ENCODE measurements around the gene DUSP1.

The DUSP1 gene

DNA sequence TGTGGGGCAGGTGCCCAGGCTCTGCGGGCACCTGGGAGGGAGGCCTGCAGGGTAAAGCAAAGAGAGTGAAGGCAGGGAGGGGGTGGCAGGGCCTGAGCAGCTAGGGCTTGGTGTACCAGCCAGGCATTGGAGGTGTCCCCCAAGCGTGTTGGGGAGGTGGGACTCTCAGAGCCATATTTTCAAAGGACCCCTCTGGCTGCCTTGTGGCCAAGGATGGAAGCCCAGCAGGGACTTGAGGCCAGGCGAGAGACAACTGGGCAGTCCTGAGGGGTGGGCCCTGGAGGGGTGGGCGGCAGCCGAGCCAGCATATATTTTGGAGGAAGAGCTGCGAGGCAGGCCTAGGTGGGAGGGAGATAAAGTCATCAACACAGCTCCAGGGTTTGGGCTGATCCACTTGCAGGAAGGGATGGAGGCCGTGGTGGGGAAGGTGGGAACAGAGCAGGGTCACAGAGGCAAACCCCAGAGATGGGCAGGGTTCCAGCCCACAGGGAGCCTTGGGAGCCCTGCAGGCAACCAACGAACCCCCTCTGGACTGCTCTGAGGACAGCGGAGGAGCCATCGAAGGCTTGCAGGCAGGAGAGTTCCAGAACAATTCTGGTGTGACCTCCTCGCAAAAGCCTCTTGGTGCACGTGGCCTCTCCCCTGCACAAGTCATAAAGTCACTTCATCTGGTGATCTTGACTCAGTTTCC lies 35.7 kb downstream of the DUSP1 start:
- Mint-ChIP-seq H3K27ac (no peak overlapping the region), H3K9me3 (no peaks in the 10 kb centered on the region), H3K36me3 (ENCODE audit: low read depth) (no peaks in the 10 kb centered on the region), H3K4me1 (ENCODE audit: low read depth) (no peaks in the 10 kb centered on the region), H3K4me3 (no peak overlapping the region), H3K27me3 (ENCODE audit: low read depth) (no peaks in the 10 kb centered on the region)

DNA sequence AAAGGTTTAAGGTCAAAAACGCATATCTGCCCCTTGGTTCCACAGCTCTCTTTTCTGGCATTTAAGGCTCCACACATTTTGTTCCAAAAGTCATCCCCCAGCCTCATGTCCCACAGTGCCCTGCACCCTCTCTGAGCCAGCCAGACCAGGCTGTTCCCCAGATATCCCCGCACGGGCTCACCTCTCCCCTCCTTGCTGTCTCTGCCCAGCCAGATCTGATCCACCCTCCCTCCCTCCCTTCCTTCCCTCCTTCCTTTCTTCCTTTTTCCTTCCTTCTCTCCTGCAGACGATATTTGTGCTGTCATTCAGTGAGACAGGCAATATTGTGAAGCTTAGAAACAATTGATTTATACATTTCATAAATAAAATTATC lies 37.0 kb downstream of the DUSP1 start:
- H3K4me3 Mint-ChIP-seq, result no peak overlapping the region
- H3K36me3 Mint-ChIP-seq (ENCODE audit: low read depth), result no peaks in the 10 kb centered on the region
- H3K9me3 Mint-ChIP-seq, result no peaks in the 10 kb centered on the region
- H3K4me1 Mint-ChIP-seq (ENCODE audit: low read depth), result no peaks in the 10 kb centered on the region
- H3K27ac Mint-ChIP-seq, result no peak overlapping the region
- H3K27me3 Mint-ChIP-seq (ENCODE audit: low read depth), result no peaks in the 10 kb centered on the region

DNA sequence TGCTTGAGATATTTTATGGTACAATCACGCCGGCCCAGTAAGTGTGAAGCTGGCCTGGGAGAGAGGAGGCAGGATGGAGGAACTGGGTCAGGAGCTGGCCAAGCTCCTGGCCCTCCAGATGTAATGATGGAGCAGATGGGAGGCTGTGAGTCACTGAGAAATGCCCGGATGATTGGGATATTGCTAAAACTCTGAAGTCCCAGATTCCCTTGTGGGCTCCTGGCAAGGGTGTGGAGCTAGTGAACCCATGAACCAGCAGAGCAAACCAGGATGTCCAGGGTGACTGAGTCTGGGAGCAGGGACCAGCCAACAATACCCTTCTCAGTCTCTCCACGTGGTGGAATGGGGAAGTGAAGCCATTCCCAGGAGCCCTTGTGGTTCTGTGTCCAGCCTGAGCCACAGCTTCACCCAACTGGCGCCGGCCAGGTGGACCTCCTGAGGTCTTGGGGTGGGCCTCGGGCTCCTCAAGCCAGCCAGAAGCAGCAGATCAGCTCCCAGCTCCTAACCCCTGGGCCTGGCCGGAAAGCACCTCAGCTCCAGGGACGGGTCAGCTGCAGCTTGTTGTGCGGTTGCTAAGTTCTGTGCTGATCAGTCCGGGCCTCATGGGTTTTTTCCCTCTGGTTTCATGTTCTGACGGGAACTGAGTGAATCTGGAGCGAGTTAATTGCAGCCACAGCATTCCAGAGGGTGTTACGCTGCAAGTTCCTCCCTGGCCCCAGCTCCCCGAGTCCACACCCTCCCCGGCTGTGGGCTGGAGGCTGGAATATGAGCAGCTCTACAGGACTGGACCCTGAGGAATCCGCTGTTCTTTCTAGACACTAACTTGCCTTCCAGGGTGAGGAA lies 37.6 kb downstream of the DUSP1 start:
- Mint-ChIP-seq H3K27ac (no peak overlapping the region), H3K36me3 (ENCODE audit: low read depth) (no peaks in the 10 kb centered on the region), H3K27me3 (ENCODE audit: low read depth) (no peaks in the 10 kb centered on the region), H3K4me1 (ENCODE audit: low read depth) (no peaks in the 10 kb centered on the region), H3K4me3 (no peak overlapping the region), H3K9me3 (no peaks in the 10 kb centered on the region)

DNA sequence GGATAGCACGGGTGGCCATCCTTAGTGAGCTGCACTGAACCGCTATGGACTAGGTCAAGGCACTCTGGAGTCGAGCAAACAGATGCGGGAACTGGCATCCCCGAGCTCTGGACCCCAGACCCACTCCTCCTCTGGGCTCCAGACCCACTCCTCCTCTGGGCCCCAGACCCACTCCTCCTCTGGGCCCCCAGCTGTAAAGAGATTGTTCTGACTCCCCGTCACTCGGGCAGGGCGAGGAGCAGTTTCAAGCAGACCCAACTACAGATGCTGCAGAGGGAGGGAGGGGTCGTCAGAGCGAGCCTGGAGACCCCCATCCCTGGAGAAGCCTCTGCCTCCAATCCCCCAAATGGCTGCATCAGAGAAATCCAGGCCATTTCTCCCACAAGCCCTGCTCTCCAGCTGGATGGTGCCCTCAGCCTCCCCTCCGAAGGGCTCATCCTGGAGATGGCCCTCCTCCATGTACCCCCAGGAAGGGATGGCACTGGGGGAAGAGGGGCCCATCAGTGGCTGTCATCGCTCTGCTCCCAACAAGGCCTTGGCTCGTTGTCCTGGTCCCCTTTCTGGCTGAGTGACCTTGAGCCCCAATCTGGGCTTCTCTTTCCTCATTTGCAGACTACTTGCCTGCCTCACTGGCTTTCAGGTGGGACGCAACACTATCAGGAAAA lies 38.7 kb downstream of the DUSP1 start:
- no peaks in the 10 kb centered on the region for H3K27me3 Mint-ChIP-seq (ENCODE audit: low read depth)
- no peak overlapping the region for H3K4me3 Mint-ChIP-seq
- no peaks in the 10 kb centered on the region for H3K9me3 Mint-ChIP-seq
- no peak overlapping the region for H3K27ac Mint-ChIP-seq
- no peaks in the 10 kb centered on the region for H3K36me3 Mint-ChIP-seq (ENCODE audit: low read depth)
- no peaks in the 10 kb centered on the region for H3K4me1 Mint-ChIP-seq (ENCODE audit: low read depth)

DNA sequence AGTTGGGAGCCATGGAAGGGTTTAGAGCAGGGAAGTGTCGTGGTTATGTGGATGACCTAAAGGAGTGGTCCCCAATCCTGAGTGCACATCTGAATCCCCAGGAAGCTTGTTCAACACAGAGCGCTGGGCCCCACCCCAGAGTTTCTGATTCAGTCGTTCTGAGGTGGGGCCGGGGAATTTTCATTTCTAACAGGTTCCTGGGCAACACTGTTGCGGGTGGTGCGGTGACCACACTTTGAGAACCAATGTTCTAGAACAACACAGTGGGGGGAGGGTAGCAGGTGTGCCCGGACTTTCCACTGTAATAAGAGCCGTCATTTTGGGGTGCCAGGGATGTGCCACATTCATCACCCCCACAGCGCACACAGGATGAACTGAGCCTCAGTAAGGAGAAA lies 39.3 kb downstream of the DUSP1 start:
- Mint-ChIP-seq H3K4me3 (no peak overlapping the region), H3K4me1 (ENCODE audit: low read depth) (no peaks in the 10 kb centered on the region), H3K27me3 (ENCODE audit: low read depth) (no peaks in the 10 kb centered on the region), H3K27ac (no peak overlapping the region), H3K36me3 (ENCODE audit: low read depth) (no peaks in the 10 kb centered on the region), H3K9me3 (no peaks in the 10 kb centered on the region)

DNA sequence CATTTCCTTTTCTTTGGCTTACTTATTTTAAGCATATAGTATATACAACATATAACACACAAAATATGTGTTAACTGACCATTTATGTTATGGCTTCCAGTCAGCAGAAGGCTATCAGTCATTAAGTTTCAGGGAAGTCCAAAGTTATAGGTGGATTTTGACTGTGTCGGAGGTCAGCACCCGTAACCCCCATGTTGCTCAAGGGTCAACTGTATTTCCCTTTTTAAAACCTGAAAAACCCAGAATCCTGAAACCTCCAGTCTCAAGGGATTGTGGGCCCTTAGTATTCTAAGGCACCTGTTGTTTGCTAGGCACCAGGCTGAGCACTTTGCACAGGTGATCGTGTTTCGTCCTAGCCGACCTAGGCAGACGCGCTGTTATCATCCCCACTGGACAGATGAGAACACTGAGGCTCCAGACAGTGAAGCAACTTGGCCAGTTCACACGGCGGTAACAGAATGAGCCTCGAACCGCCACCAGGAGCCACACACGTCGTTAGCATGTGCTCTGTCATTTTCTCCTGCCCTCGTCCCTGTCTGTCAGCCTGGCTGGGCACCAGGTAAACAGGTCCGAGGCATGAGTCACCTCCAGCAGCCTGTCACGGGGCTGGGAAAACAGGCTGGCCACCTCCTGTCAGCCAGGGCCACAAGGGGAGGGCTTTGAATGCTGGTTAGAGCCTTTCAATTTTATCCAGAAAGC lies 39.9 kb downstream of the DUSP1 start:
- Mint-ChIP-seq H3K4me1 (ENCODE audit: low read depth) (no peaks in the 10 kb centered on the region), H3K9me3 (no peaks in the 10 kb centered on the region), H3K4me3 (no peak overlapping the region), H3K27me3 (ENCODE audit: low read depth) (no peaks in the 10 kb centered on the region), H3K27ac (no peak overlapping the region), H3K36me3 (ENCODE audit: low read depth) (no peaks in the 10 kb centered on the region)

- Mint-ChIP-seq H3K27me3 (ENCODE audit: low read depth) (no peaks in the 10 kb centered on the region), H3K36me3 (ENCODE audit: low read depth) (no peaks in the 10 kb centered on the region), H3K9me3 (no peaks in the 10 kb centered on the region), H3K27ac (no peak overlapping the region), H3K4me3 (no peak overlapping the region), H3K4me1 (ENCODE audit: low read depth) (no peaks in the 10 kb centered on the region)
Measured at GRCh38 chr5:172730222-172730621, 40.8 kb downstream of the DUSP1 start.

- no peak overlapping the region for H3K27ac Mint-ChIP-seq
- H3K4me3 Mint-ChIP-seq, result no peak overlapping the region
- H3K36me3 Mint-ChIP-seq (ENCODE audit: low read depth), result no peaks in the 10 kb centered on the region
- H3K4me1 Mint-ChIP-seq (ENCODE audit: low read depth), result no peaks in the 10 kb centered on the region
- no peaks in the 10 kb centered on the region for H3K27me3 Mint-ChIP-seq (ENCODE audit: low read depth)
- no peaks in the 10 kb centered on the region for H3K9me3 Mint-ChIP-seq
Measured at GRCh38 chr5:172729588-172729987, 41.4 kb downstream of the DUSP1 start.

DNA sequence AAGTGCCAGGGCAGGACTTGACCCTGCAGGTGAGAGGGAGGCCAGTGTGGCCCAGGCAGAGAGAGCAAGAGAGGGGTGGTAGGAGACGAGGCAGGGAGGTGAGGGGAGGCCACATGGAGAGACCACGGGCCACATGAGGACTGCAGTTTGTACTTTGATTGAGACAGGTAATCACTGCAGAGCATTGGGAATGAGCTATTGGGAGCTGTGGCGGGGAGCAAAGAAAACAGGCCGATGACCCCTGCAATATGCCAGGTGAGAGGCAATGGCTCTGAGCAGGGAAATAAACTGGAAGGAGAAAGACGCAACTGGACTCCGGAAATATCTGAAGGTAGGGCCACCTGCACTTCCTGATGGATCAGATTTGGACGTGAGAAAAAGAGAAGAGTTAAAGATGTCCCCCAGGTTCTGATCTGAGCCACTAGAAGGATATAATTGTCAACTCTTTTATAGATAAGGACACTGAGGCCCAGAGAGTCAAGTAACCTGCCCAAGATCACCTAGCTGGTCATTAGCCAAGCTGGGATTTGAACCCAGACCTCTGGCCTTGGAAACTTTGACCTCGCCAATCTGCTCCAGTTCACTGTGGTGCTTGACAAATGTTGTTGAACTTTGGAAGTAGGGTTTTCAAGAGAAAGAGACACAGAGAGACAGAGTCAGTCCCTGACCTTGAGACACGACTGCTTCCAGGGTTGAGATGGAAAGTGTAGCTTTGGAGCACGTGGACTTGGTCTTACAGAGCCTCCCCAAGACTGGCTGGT lies 42.3 kb downstream of the DUSP1 start:
- no peaks in the 10 kb centered on the region for H3K9me3 Mint-ChIP-seq
- no peaks in the 10 kb centered on the region for H3K27me3 Mint-ChIP-seq (ENCODE audit: low read depth)
- H3K27ac Mint-ChIP-seq, result no peak overlapping the region
- no peaks in the 10 kb centered on the region for H3K4me1 Mint-ChIP-seq (ENCODE audit: low read depth)
- no peaks in the 10 kb centered on the region for H3K36me3 Mint-ChIP-seq (ENCODE audit: low read depth)
- no peak overlapping the region for H3K4me3 Mint-ChIP-seq

DNA sequence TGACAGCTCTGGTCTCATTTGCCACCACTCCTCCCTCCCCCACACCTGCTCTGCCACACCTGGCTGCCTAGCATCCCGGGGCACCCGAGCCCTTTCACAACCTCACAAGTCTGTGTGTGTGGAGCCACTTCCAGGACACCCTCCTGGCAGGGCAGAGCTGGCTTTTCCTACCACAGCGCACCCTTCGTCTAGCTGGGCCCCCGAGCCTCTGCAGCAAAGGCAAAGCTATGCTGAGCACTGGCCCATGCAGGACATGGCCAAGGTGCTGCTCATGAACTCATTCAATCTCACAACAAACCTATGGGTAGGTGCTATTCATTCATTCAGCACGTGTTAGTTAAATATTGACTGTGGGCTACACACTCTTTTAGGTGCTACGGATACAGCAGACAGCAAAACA lies 43.4 kb downstream of the DUSP1 start:
- Mint-ChIP-seq H3K4me1 (ENCODE audit: low read depth) (no peaks in the 10 kb centered on the region), H3K36me3 (ENCODE audit: low read depth) (no peaks in the 10 kb centered on the region), H3K9me3 (no peaks in the 10 kb centered on the region), H3K27ac (no peak overlapping the region), H3K27me3 (ENCODE audit: low read depth) (no peaks in the 10 kb centered on the region), H3K4me3 (no peak overlapping the region)

DNA sequence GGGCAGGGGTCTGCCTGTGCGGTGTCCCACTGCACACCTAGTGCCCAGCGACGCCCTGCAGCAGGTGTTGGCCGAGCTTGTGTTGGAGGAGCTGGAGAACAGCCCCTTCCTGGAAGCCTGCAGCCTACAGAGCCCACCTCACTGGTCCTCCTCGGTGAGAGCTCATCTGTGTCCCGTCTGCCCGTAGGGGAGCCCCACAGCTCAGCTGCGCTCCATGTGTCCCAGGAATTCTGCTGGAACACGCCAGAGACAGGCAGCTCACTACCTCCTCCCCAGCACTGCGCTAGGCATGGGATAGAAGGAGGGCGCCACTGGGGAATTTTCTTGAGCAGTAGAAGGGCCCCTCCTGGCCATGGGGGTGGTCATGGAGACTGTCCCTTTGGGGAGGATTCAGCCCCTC lies 44.0 kb downstream of the DUSP1 start:
- H3K9me3 Mint-ChIP-seq, result no peaks in the 10 kb centered on the region
- H3K27ac Mint-ChIP-seq, result no peak overlapping the region
- no peaks in the 10 kb centered on the region for H3K36me3 Mint-ChIP-seq (ENCODE audit: low read depth)
- no peaks in the 10 kb centered on the region for H3K4me1 Mint-ChIP-seq (ENCODE audit: low read depth)
- H3K27me3 Mint-ChIP-seq (ENCODE audit: low read depth), result no peaks in the 10 kb centered on the region
- no peak overlapping the region for H3K4me3 Mint-ChIP-seq

GRCh38 chr5:172725785-172726184 lies 45.2 kb downstream of the DUSP1 start:
- H3K27ac Mint-ChIP-seq, result no peak overlapping the region
- H3K9me3 Mint-ChIP-seq, result no peaks in the 10 kb centered on the region
- H3K4me3 Mint-ChIP-seq, result no peak overlapping the region
- H3K4me1 Mint-ChIP-seq (ENCODE audit: low read depth), result no peaks in the 10 kb centered on the region
- H3K27me3 Mint-ChIP-seq (ENCODE audit: low read depth), result no peaks in the 10 kb centered on the region
- H3K36me3 Mint-ChIP-seq (ENCODE audit: low read depth), result no peaks in the 10 kb centered on the region

GRCh38 chr5:172725273-172725672 lies 45.7 kb downstream of the DUSP1 start:
- Mint-ChIP-seq H3K4me1 (ENCODE audit: low read depth) (no peaks in the 10 kb centered on the region), H3K36me3 (ENCODE audit: low read depth) (no peaks in the 10 kb centered on the region), H3K4me3 (no peak overlapping the region), H3K27ac (no peak overlapping the region), H3K9me3 (no peaks in the 10 kb centered on the region), H3K27me3 (ENCODE audit: low read depth) (no peaks in the 10 kb centered on the region)

Measured in T-helper 1 cell treated with Interleukin-12 subunit alpha and Interleukin-12 subunit beta and Interleukin-4 antibody, amounts not matched to agents 30 μg/mL and 1 μg/mL, for 36 hours (primary cell).